BLaER1 treated with 17β-estradiol and CSF1 and Interleukin-3, amounts not matched to agents 10 nM and 100 nM (cell line): Measurements from ENCODE around the gene IRF2BP2.
"Not testable (repeated sequence)": the region's sequence is repeated elsewhere in the genome, so short reads cannot be mapped to it uniquely, and the experiment has no call there.

ENCODE experiments used
- H3K27ac ChIP-seq, 11 experiments: shearing (Covaris generic); formaldehyde crosslinking; 2 replicates each; pipeline ENCODE4 v1.8.1; 2022
- H3K27me3 ChIP-seq, 11 experiments: shearing (Covaris generic); formaldehyde crosslinking; 2 replicates each; pipeline ENCODE4 v1.8.1; 2022
- H3K36me3 ChIP-seq, 11 experiments: shearing (Covaris generic); formaldehyde crosslinking; 2 replicates each; pipeline ENCODE4 v1.8.1; 2022
- H3K4me1 ChIP-seq, 10 experiments: shearing (Covaris generic); formaldehyde crosslinking; 2 replicates each; pipeline ENCODE4 v1.8.1; 2022
- H3K4me2 ChIP-seq, 11 experiments: shearing (Covaris generic); formaldehyde crosslinking; 2 replicates each; pipeline ENCODE4 v1.8.1; 2022
- H3K4me3 ChIP-seq, 10 experiments: shearing (Covaris generic); formaldehyde crosslinking; 2 replicates each; pipeline ENCODE4 v1.8.1; 2022
- H3K9ac ChIP-seq, 11 experiments: shearing (Covaris generic); formaldehyde crosslinking; 2 replicates each; pipeline ENCODE4 v1.8.1; 2022
- H3K9me3 ChIP-seq, 11 experiments: shearing (Covaris generic); formaldehyde crosslinking; replicated peaks in 1 of 11; 2 replicates each; pipeline ENCODE4 v1.8.1; 2022
- H4K20me1 ChIP-seq, 11 experiments: shearing (Covaris generic); formaldehyde crosslinking; 2 replicates each; pipeline ENCODE4 v1.8.1; 2022
- Cebpa-rat ChIP-seq, 11 experiments: shearing (Covaris generic); IDR thresholded peaks; 2 replicates each; pipeline ENCODE4 v1.8.1; 2022

IRF2BP2 gene

GRCh38 chr1:234601301-234602017 is 8.5 kb downstream of the IRF2BP2 start:
- TF ChIP-seq Cebpa-rat (IDR thresholded peaks at IDR 0.05): peak; percentile 33 to 99 (median 96); a peak in 20 of 22 replicates
- Histone ChIP-seq H3K36me3 (peaks cover 36 to 63% (median 45%) of the 10 kb centered on the region in 11 experiments), H3K4me1 (peaks cover 37 to 53% (median 44%) of the 10 kb centered on the region in 10 experiments), H3K27me3 (no peaks in the 10 kb centered on the region), H4K20me1 (peaks cover 0 to 59% (median 21%) of the 10 kb centered on the region in 11 experiments; a peak in 15 of 22 replicates), H3K4me2 (peak overlapping the region; percentile 76 to 96 (median 89)), H3K9me3 (peaks cover 0 to 12% (median under 1%) of the 10 kb centered on the region in 11 experiments; a peak in 11 of 22 replicates), H3K9ac (peak overlapping the region; percentile 75 to 100 (median 100); a peak in 21 of 22 replicates), H3K27ac (peak overlapping the region in 10 of 11 experiments; percentile 97 to 100 (median 99); a peak in 19 of 22 replicates), H3K4me3 (peak overlapping the region in 9 of 10 experiments; percentile 87 to 99 (median 93); a peak in 19 of 20 replicates)

- Histone ChIP-seq H3K9me3 (peaks cover 1 to 18% (median 8%) of the 10 kb centered on the region in 11 experiments; a peak in 19 of 22 replicates), H4K20me1 (peaks cover 0 to 51% (median 19%) of the 10 kb centered on the region in 11 experiments; a peak in 15 of 22 replicates), H3K4me3 (peak overlapping the region; percentile 53 to 99 (median 91)), H3K36me3 (peaks cover 28 to 63% (median 45%) of the 10 kb centered on the region in 11 experiments; a peak in 21 of 22 replicates), H3K9ac (peak overlapping the region; percentile 75 to 100 (median 100)), H3K4me2 (peak overlapping the region; percentile 76 to 96 (median 89)), H3K27me3 (no peaks in the 10 kb centered on the region), H3K4me1 (peaks cover 37 to 53% (median 45%) of the 10 kb centered on the region in 10 experiments), H3K27ac (peak overlapping the region; percentile 38 to 100 (median 99); a peak in 21 of 22 replicates)
- no peak for TF ChIP-seq Cebpa-rat (IDR thresholded peaks at IDR 0.05)
Measured at GRCh38 chr1:234600418-234601281, 9.3 kb downstream of the IRF2BP2 start.

DNA sequence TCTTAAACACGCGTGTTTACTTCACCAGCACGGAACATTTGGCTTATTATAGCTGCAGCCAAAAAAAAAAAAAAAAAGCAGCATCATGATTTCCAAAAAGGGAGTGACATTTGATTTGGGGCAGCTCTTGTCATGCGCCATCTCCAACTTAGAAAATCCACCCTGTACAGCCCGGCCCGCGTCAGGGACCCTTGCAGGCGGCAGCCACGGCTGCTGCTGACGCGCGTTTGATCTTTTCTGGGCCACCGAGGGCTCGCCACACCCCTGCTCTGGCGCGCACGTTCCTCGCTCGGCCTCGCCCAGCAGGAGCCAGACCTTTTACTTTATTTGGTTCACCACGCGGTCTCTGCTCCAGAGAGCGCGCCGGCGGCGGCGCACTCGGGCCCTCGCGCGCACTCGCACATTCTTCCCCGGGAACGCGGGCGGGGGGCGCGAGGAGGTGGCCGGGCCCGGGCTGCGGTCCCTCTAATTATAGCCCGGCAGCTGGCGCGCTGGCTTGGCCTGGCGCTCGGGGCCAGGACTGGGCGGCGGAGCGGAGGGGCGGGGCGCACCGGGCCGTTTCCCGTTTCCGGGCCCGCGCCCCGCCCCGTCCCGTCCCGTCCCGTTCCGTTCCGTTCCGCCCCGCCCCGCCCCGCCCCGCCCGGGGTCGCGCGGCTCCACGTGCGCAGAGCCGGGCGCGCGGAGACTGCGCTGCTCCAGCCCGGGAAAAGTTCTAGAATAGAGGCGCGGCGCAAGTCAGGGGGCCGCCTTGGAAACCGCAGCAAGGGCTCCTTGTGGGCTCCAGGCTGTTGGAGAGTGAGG is 10.2 kb downstream of the IRF2BP2 start:
- Histone ChIP-seq H3K36me3 (peaks cover 19 to 63% (median 41%) of the 10 kb centered on the region in 11 experiments; a peak in 21 of 22 replicates), H3K4me3 (peak overlapping the region; percentile 53 to 99 (median 91)), H3K27me3 (no peaks in the 10 kb centered on the region), H3K9me3 (peaks cover 8 to 27% (median 17%) of the 10 kb centered on the region in 11 experiments; a peak in 20 of 22 replicates), H3K4me2 (peak overlapping the region; percentile 76 to 96 (median 89)), H3K9ac (peak overlapping the region; percentile 75 to 100 (median 100)), H3K4me1 (peaks cover 37 to 53% (median 45%) of the 10 kb centered on the region in 10 experiments), H4K20me1 (peaks cover 0 to 42% (median 11%) of the 10 kb centered on the region in 11 experiments; a peak in 15 of 22 replicates), H3K27ac (peak overlapping the region; percentile 61 to 100 (median 99); a peak in 21 of 22 replicates)
- no peak for TF ChIP-seq Cebpa-rat (IDR thresholded peaks at IDR 0.05)

DNA sequence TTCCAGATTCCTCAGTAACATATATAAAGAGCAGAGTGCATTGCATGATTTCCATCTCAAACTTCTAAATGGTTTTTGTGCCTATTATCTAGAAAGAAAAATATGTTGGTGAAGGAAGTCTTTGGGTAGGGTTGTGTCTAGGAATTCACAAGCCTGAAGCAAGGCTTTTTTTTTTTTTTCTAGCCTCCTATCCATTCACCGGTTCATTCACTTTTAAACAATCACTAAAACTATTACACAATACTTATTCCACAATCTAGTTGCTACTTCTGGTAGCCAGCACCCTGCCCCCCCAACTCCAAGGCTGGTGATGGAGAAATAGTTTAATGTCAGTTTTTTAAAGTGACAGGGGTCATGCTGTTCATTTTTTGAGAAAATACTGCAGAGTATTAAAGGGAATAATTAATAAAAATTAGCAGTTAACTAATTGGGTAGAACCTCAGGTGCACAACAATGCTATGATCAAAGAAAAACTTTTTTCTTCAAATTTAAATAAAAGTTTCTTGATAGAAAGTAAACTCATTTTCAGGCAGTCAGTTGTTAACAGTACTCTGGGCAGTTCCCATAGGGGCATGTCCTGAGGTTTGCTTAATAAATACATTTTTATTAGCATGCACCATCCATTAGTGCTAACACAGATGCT is 10.9 kb downstream of the IRF2BP2 start:
- Histone ChIP-seq H3K4me3 (peak overlapping the region; percentile 47 to 99 (median 62)), H3K27me3 (no peaks in the 10 kb centered on the region), H3K4me2 (peak overlapping the region; percentile 76 to 93 (median 85)), H3K4me1 (peaks cover 37 to 53% (median 47%) of the 10 kb centered on the region in 10 experiments), H3K9me3 (peaks cover 13 to 34% (median 24%) of the 10 kb centered on the region in 11 experiments; a peak in 21 of 22 replicates), H3K9ac (peak overlapping the region; percentile 75 to 100 (median 100)), H3K36me3 (peaks cover 12 to 58% (median 37%) of the 10 kb centered on the region in 11 experiments; a peak in 21 of 22 replicates), H4K20me1 (peaks cover 0 to 35% (median 7%) of the 10 kb centered on the region in 11 experiments; a peak in 10 of 22 replicates), H3K27ac (peak overlapping the region; percentile 61 to 100 (median 99); a peak in 21 of 22 replicates)
- TF ChIP-seq Cebpa-rat (IDR thresholded peaks at IDR 0.05): peak in 3 of 11 experiments; percentile 28 to 53 (median 34); a peak in 2 of 22 replicates

DNA sequence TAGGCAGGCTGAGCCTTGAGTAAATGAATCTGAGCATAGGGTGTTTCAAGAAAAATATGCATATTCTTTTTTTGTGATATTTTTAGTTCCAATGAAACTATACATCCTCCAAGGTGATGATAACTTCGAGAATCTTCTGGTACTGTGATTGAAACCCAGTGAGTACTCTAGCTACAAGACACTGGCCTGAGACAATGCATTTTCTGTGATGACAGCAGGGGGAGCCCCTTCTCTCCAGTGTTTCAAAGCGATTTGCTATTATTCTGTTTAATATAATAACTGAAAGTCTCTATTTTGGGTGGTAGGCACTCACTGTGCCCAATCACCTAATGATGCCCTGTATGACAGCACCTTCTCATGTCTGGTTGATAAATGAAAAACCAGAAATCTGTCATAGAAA is 12.1 kb downstream of the IRF2BP2 start:
- Histone ChIP-seq H3K9ac (peak overlapping the region in 1 of 11 experiments; percentile 23; a peak in 1 of 22 replicates), H3K4me1 (peaks cover 37 to 57% (median 44%) of the 10 kb centered on the region in 10 experiments), H3K9me3 (peaks cover 13 to 34% (median 26%) of the 10 kb centered on the region in 11 experiments; a peak in 21 of 22 replicates), H3K4me2 (peak overlapping the region in 2 of 11 experiments; percentile 3 to 36; a peak in 2 of 22 replicates), H3K27me3 (no peaks in the 10 kb centered on the region), H4K20me1 (peaks cover 0 to 23% (median 7%) of the 10 kb centered on the region in 11 experiments; a peak in 7 of 22 replicates), H3K36me3 (peaks cover 6 to 46% (median 30%) of the 10 kb centered on the region in 11 experiments; a peak in 19 of 22 replicates), H3K4me3 (no peak overlapping the region), H3K27ac (peak overlapping the region in 1 of 11 experiments; percentile 21; a peak in 2 of 22 replicates)
- TF ChIP-seq Cebpa-rat (IDR thresholded peaks at IDR 0.05): no peak

GRCh38 chr1:234595899-234596298 is 14.1 kb downstream of the IRF2BP2 start:
- Histone ChIP-seq H3K27ac (no peak overlapping the region), H3K9ac (no peak overlapping the region), H3K9me3 (peaks cover 13 to 44% (median 30%) of the 10 kb centered on the region in 11 experiments; a peak in 21 of 22 replicates), H3K4me3 (0 out of 20 replicates have a peak overlapping the region, but pooled peaks of 1 of the 10 experiments have one; percentile 6), H3K27me3 (no peaks in the 10 kb centered on the region), H3K4me2 (no peak overlapping the region), H3K4me1 (peaks cover 20 to 39% (median 25%) of the 10 kb centered on the region in 10 experiments), H3K36me3 (peaks cover 0 to 38% (median 22%) of the 10 kb centered on the region in 11 experiments; a peak in 13 of 22 replicates), H4K20me1 (peaks cover 0 to 3% (median 0%) of the 10 kb centered on the region in 11 experiments; a peak in 2 of 22 replicates)
- no peak for TF ChIP-seq Cebpa-rat (IDR thresholded peaks at IDR 0.05)

DNA sequence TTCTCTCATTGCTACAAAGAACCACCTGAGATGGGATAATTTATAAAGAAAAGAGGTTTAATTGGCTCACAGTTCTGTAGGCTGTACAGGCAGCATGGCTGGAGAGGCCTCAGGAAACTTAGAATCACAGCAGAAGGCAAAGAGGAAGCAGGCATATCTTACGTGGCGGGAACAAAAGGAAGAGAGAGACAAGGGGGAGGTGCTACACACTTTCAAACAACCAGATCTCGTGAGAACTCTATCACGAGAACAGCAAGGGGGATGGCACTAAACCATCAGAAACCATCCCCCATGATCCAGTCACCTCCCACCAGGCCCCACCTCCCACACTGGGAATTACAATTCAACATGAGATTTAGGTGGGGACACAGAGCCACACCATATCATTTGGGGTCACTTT is 15.4 kb downstream of the IRF2BP2 start:
- H3K4me3 ChIP-seq, H3K9ac ChIP-seq, H4K20me1 ChIP-seq, H3K27me3 ChIP-seq, H3K27ac ChIP-seq: not testable (repeated sequence)
- Histone ChIP-seq H3K9me3 (peaks cover 13 to 57% (median 34%) of the 10 kb centered on the region in 11 experiments; a peak in 21 of 22 replicates), H3K36me3 (peaks cover 0 to 42% (median 22%) of the 10 kb centered on the region in 11 experiments; a peak in 13 of 22 replicates), H3K4me2 (0 out of 22 replicates have a peak overlapping the region, but pooled peaks of 1 of the 11 experiments have one; percentile 2), H3K4me1 (peaks cover 13 to 32% (median 20%) of the 10 kb centered on the region in 10 experiments)
